ENCODE results near the gene GNB5.

DNA sequence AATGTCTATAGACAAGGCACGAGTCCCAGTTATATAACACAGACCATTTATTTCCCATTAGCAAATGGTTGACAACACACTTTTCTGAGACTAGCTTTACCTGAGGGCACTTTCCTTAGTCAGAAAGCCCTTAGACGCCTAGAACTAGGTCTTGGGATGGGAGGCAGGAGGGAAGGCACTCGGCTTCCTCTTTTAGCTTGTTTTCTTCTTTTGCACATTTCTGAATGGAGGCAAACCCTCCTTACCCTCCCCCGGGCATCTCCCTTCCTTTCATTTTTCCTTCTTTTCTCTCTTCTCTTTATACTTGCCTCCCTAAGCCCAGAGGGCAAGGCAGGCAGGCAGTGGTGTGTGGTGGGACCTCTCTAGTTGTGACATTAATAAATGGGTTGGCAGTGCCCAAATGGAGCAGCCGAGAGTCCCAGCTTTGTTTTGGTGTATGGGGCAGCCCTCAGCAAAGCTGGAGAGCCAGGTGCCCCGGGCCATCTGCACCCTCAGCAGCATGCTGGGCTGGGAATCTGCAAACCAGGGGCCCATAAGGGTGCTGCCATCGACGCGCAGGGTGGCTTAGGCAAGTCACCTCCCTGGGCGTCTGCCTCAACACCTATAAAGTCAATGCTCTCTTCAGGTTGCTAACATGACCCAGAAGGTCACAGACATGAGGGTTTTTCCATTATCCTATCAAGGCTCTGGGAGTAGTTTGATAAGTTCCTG lies 57.5 kb downstream of the GNB5 start:
- TF ChIP-seq EZH2phosphoT487 (IDR thresholded peaks at IDR 0.05; ENCODE audit: borderline replicate concordance, low read length) = no peak
- TF ChIP-seq, protein P1, sequence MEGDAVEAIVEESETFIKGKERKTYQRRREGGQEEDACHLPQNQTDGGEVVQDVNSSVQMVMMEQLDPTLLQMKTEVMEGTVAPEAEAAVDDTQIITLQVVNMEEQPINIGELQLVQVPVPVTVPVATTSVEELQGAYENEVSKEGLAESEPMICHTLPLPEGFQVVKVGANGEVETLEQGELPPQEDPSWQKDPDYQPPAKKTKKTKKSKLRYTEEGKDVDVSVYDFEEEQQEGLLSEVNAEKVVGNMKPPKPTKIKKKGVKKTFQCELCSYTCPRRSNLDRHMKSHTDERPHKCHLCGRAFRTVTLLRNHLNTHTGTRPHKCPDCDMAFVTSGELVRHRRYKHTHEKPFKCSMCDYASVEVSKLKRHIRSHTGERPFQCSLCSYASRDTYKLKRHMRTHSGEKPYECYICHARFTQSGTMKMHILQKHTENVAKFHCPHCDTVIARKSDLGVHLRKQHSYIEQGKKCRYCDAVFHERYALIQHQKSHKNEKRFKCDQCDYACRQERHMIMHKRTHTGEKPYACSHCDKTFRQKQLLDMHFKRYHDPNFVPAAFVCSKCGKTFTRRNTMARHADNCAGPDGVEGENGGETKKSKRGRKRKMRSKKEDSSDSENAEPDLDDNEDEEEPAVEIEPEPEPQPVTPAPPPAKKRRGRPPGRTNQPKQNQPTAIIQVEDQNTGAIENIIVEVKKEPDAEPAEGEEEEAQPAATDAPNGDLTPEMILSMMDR (IDR thresholded peaks at IDR 0.05; ENCODE audit: low read depth, low read length, poor library complexity, severe bottlenecking) = no peak
